HepG2 (cell line): Measurements from ENCODE around the gene TOM1L1. TPM values are rescaled to one million over a fixed set of nuclear protein-coding genes. Genes with fewer than 3 reads are reported as not detected.

Experiments
- GTF2F1 ChIP-seq: fragments of 150-350 bp; IDR thresholded peaks from 2 replicates; pipeline ENCODE4 v1.6.1; 2014; ENCODE audit warnings: low read length
- KLF11 ChIP-seq: IDR thresholded peaks from 2 replicates; pipeline ENCODE4 v1.6.1; 2016; ENCODE audit warnings: missing compliant biosample characterization
- NFIC ChIP-seq: IDR thresholded peaks from 2 replicates; pipeline ENCODE4 v1.6.1; 2012; ENCODE audit warnings: mild to moderate bottlenecking, low read length, inconsistent platforms
- ZBTB1 ChIP-seq: sonication (generic); formaldehyde crosslinking; IDR thresholded peaks from 2 replicates; pipeline ENCODE4 v1.4.0; 2020; ENCODE audit warnings: missing genetic modification reagents, borderline replicate concordance
- ZNF350 ChIP-seq: sonication (generic); formaldehyde crosslinking; IDR thresholded peaks from 2 replicates; pipeline ENCODE4 v1.4.0; 2020; ENCODE audit warnings: mild to moderate bottlenecking, low read depth, missing genetic modification reagents, borderline replicate concordance
- ZSCAN20 ChIP-seq: sonication (generic); formaldehyde crosslinking; IDR thresholded peaks from 2 replicates; pipeline ENCODE4 v1.4.0; 2020; ENCODE audit warnings: missing genetic modification reagents, mild to moderate bottlenecking, borderline replicate concordance
- polyA plus RNA-seq, 8 experiments: library from polyadenylated mRNA; depleted of rRNA in 3 of 8; stranded (reverse) in 7 of 8; unstranded in 1 of 8; fragments of >200 nt; fragmentation: Illumina TruSeq in 4 of 8; extraction: Trizol in 4 of 8; gene quantifications; 2 replicates each; pipeline versions ENCODE4 v1.2.1 to v1.2.3, GENCODE V29; 2011 to 2016; ENCODE audit warnings: low read depth in 4 of 8, missing spikeins in 1 of 8, mixed read lengths in 1 of 8; ENCODE audit not compliant: insufficient read depth in 1 of 8
- total RNA-seq, 5 experiments: library from RNA; depleted of rRNA; stranded (reverse); fragments of >200 nt; fragmentation: Illumina TruSeq; extraction: Trizol; gene quantifications; 2 replicates each; pipeline ENCODE4 v1.2.3, GENCODE V29; 2016; ENCODE audit warnings: low read depth in 1 of 5
- TF ChIP-seq, protein P1 (sequence below): sonication (generic); formaldehyde crosslinking; conservative IDR thresholded peaks from 2 replicates; pipeline ENCODE4 v1.4.0; 2020; ENCODE audit warnings: missing genetic modification reagents
- TF ChIP-seq, protein P2 (sequence below): sonication (generic); formaldehyde crosslinking; IDR thresholded peaks from 2 replicates; pipeline ENCODE4 v1.5.0; 2020; ENCODE audit warnings: mild to moderate bottlenecking, missing genetic modification reagents
- TF ChIP-seq, protein P3 (sequence below): sonication (generic); formaldehyde crosslinking; IDR thresholded peaks from 2 replicates; pipeline ENCODE4 v1.5.0; 2020; ENCODE audit warnings: missing genetic modification reagents
- TF ChIP-seq, protein P4 (sequence below): sonication (generic); formaldehyde crosslinking; IDR thresholded peaks from 2 replicates; pipeline ENCODE4 v1.5.1; 2020; ENCODE audit warnings: missing genetic modification reagents, mild to moderate bottlenecking, borderline replicate concordance
- TF ChIP-seq, protein P5 (sequence below): fragments of 450-650 bp; IDR thresholded peaks from 2 replicates; pipeline ENCODE4 v1.6.1; 2016
- TF ChIP-seq, protein P6 (sequence below): sonication (generic); formaldehyde crosslinking; IDR thresholded peaks from 2 replicates; pipeline ENCODE4 v1.8.1; 2023; ENCODE audit warnings: mild to moderate bottlenecking, missing genetic modification reagents, borderline replicate concordance
- TF ChIP-seq, protein P7 (sequence below): sonication (generic); formaldehyde crosslinking; IDR thresholded peaks from 2 replicates; pipeline ENCODE4; 2020; ENCODE audit warnings: missing genetic modification reagents, mild to moderate bottlenecking, borderline replicate concordance
- TF ChIP-seq, protein P8 (sequence below): sonication (generic); formaldehyde crosslinking; IDR thresholded peaks from 2 replicates; pipeline ENCODE4 v1.4.0; 2020; ENCODE audit warnings: mild to moderate bottlenecking, low read depth, missing genetic modification reagents

Gene TOM1L1
- total and polyA plus RNA-seq, 2 of the 13 experiments (the other 11 are each of a cell fraction or from before 2014, with no cell fraction given): 45.3 to 51.3 TPM

DNA sequence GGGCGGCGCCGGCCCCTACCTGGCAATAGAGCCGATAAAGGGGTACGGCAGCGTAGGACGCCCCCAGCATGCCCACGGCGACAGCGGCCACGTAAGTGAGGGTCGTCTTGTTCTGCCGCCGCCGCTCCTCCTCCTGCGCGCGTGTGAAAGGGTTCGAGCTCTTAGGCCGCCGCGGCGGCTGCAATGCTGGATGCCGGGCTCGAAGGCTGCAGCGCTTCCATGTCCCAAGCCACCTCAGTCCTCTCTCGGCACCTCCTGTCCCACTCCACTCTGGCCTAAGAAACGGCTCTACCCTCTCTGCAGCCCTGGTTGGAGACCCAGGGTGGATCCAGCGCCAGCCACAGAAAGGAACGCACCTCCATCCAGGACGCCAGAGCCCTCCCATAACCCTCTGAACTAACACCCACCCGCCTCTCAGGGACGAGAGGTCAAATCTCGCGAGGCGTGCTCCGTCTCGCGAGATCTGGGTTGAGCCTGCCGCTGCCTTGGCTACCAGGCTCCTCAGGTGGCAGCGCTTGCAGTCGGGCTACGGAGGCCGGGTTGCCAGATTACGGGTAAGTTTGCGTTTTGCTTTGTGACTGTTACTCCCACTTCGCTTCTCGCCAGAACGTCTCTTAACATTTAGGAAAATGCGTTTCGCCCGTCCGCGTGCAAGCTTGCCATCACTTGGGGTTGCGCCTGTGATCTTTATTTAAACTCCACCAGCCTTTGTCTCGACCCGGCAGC, 67.8 kb downstream of the TOM1L1 start, which contains the start of the genes COX11 and STXBP4 (continued):
- TF ChIP-seq, protein P1, sequence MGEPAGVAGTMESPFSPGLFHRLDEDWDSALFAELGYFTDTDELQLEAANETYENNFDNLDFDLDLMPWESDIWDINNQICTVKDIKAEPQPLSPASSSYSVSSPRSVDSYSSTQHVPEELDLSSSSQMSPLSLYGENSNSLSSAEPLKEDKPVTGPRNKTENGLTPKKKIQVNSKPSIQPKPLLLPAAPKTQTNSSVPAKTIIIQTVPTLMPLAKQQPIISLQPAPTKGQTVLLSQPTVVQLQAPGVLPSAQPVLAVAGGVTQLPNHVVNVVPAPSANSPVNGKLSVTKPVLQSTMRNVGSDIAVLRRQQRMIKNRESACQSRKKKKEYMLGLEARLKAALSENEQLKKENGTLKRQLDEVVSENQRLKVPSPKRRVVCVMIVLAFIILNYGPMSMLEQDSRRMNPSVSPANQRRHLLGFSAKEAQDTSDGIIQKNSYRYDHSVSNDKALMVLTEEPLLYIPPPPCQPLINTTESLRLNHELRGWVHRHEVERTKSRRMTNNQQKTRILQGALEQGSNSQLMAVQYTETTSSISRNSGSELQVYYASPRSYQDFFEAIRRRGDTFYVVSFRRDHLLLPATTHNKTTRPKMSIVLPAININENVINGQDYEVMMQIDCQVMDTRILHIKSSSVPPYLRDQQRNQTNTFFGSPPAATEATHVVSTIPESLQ (CRISPR knock-in tag): peak; percentile 85
- TF ChIP-seq, protein P2, sequence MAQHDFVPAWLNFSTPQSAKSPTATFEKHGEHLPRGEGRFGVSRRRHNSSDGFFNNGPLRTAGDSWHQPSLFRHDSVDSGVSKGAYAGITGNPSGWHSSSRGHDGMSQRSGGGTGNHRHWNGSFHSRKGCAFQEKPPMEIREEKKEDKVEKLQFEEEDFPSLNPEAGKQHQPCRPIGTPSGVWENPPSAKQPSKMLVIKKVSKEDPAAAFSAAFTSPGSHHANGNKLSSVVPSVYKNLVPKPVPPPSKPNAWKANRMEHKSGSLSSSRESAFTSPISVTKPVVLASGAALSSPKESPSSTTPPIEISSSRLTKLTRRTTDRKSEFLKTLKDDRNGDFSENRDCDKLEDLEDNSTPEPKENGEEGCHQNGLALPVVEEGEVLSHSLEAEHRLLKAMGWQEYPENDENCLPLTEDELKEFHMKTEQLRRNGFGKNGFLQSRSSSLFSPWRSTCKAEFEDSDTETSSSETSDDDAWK (CRISPR knock-in tag): no peak
- TF ChIP-seq ZBTB1 (CRISPR knock-in tag) (no peak), GTF2F1 (no peak), NFIC (no peak; the same call in 1 of the 2 replicates), ZNF350 (CRISPR knock-in tag) (peak; percentile 92; the same call in 1 of the 2 replicates), KLF11 (CRISPR knock-in tag) (0 out of 2 replicates have a peak, but pooled peaks have one; percentile 75), ZSCAN20 (CRISPR knock-in tag) (no peak; the same call in 1 of the 2 replicates)
- TF ChIP-seq, protein P3, sequence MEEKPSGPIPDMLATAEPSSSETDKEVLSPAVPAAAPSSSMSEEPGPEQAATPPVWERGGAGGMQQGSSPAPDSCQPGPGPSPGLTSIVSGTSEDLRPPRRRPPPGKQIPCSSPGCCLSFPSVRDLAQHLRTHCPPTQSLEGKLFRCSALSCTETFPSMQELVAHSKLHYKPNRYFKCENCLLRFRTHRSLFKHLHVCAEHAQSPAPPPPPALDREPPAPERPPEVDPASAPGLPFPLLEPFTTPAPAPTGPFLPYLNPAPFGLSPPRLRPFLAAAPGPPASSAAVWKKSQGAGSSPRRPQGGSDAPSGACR (CRISPR knock-in tag): peak; percentile 81; the same call in 1 of the 2 replicates
- TF ChIP-seq, protein P4, sequence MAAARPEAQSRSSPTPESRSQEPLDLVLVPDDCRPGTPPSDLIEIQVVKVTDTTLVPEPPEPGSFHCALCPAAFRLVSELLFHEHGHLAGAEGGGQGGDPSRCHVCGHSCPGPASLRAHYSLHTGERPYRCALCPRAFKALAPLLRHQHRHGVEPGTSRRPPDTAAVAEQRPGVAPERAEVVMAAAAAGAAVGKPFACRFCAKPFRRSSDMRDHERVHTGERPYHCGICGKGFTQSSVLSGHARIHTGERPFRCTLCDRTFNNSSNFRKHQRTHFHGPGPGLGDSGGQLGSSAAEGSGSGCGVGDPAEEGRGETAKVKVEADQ (CRISPR knock-in tag): peak; percentile 83; the same call in 1 of the 2 replicates
- TF ChIP-seq, protein P5, sequence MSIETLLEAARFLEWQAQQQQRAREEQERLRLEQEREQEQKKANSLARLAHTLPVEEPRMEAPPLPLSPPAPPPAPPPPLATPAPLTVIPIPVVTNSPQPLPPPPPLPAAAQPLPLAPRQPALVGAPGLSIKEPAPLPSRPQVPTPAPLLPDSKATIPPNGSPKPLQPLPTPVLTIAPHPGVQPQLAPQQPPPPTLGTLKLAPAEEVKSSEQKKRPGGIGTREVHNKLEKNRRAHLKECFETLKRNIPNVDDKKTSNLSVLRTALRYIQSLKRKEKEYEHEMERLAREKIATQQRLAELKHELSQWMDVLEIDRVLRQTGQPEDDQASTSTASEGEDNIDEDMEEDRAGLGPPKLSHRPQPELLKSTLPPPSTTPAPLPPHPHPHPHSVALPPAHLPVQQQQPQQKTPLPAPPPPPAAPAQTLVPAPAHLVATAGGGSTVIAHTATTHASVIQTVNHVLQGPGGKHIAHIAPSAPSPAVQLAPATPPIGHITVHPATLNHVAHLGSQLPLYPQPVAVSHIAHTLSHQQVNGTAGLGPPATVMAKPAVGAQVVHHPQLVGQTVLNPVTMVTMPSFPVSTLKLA: no peak
- TF ChIP-seq, protein P6, sequence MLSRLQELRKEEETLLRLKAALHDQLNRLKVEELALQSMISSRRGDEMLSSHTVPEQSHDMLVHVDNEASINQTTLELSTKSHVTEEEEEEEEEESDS (CRISPR knock-in tag): no peak; the same call in 1 of the 2 replicates
- TF ChIP-seq, protein P7, sequence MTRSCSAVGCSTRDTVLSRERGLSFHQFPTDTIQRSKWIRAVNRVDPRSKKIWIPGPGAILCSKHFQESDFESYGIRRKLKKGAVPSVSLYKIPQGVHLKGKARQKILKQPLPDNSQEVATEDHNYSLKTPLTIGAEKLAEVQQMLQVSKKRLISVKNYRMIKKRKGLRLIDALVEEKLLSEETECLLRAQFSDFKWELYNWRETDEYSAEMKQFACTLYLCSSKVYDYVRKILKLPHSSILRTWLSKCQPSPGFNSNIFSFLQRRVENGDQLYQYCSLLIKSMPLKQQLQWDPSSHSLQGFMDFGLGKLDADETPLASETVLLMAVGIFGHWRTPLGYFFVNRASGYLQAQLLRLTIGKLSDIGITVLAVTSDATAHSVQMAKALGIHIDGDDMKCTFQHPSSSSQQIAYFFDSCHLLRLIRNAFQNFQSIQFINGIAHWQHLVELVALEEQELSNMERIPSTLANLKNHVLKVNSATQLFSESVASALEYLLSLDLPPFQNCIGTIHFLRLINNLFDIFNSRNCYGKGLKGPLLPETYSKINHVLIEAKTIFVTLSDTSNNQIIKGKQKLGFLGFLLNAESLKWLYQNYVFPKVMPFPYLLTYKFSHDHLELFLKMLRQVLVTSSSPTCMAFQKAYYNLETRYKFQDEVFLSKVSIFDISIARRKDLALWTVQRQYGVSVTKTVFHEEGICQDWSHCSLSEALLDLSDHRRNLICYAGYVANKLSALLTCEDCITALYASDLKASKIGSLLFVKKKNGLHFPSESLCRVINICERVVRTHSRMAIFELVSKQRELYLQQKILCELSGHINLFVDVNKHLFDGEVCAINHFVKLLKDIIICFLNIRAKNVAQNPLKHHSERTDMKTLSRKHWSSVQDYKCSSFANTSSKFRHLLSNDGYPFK (CRISPR knock-in tag): peak; percentile 88; the same call in 1 of the 2 replicates
- TF ChIP-seq, protein P8, sequence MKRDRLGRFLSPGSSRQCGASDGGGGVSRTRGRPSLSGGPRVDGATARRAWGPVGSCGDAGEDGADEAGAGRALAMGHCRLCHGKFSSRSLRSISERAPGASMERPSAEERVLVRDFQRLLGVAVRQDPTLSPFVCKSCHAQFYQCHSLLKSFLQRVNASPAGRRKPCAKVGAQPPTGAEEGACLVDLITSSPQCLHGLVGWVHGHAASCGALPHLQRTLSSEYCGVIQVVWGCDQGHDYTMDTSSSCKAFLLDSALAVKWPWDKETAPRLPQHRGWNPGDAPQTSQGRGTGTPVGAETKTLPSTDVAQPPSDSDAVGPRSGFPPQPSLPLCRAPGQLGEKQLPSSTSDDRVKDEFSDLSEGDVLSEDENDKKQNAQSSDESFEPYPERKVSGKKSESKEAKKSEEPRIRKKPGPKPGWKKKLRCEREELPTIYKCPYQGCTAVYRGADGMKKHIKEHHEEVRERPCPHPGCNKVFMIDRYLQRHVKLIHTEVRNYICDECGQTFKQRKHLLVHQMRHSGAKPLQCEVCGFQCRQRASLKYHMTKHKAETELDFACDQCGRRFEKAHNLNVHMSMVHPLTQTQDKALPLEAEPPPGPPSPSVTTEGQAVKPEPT (CRISPR knock-in tag): no peak
